Mucosa of rectum (tissue), 2 donors: ENCODE data around the gene MYO15B.
"Not testable (repeated sequence)": the region's sequence is repeated elsewhere in the genome, so short reads cannot be mapped to it uniquely, and the experiment has no call there.

Source experiments
- H3K27ac ChIP-seq, 2 donors: one replicate each; pipeline ENCODE4 v1.7.0; 2013; ENCODE audit warnings: inconsistent platforms in 2 of 2, low read depth in 2 of 2, low read length in 2 of 2
- H3K27me3 ChIP-seq, 2 donors: one replicate each; pipeline ENCODE4 v1.7.0; 2013; ENCODE audit warnings: low read length in 2 of 2; ENCODE audit not compliant: control insufficient read depth in 2 of 2, insufficient read depth in 2 of 2
- H3K36me3 ChIP-seq, 2 donors: one replicate each; pipeline ENCODE4 v1.7.0; 2013; ENCODE audit warnings: low read length in 2 of 2; ENCODE audit not compliant: control insufficient read depth in 2 of 2, insufficient read depth in 2 of 2
- H3K4me1 ChIP-seq, 2 donors: one replicate each; pipeline ENCODE4 v1.7.0; 2013; ENCODE audit warnings: low read length in 2 of 2, mild to moderate bottlenecking in 1 of 2; ENCODE audit not compliant: control insufficient read depth in 2 of 2, insufficient read depth in 2 of 2
- H3K4me3 ChIP-seq, 2 donors: one replicate each; pipeline ENCODE4 v1.7.0; 2013; ENCODE audit warnings: low read length in 2 of 2
- H3K9ac ChIP-seq, 2 donors: one replicate each; pipeline ENCODE4 v1.7.0; 2013; ENCODE audit warnings: low read length in 2 of 2, low read depth in 1 of 2, mild to moderate bottlenecking in 1 of 2
- H3K9me3 ChIP-seq, 2 donors: one replicate each; pipeline ENCODE4 v1.7.0; 2013; ENCODE audit warnings: low read length in 2 of 2; ENCODE audit not compliant: control insufficient read depth in 2 of 2
- donor health status: healthy.
- donor health status: Normal muscosa, but diverticular disease.

Gene MYO15B

DNA sequence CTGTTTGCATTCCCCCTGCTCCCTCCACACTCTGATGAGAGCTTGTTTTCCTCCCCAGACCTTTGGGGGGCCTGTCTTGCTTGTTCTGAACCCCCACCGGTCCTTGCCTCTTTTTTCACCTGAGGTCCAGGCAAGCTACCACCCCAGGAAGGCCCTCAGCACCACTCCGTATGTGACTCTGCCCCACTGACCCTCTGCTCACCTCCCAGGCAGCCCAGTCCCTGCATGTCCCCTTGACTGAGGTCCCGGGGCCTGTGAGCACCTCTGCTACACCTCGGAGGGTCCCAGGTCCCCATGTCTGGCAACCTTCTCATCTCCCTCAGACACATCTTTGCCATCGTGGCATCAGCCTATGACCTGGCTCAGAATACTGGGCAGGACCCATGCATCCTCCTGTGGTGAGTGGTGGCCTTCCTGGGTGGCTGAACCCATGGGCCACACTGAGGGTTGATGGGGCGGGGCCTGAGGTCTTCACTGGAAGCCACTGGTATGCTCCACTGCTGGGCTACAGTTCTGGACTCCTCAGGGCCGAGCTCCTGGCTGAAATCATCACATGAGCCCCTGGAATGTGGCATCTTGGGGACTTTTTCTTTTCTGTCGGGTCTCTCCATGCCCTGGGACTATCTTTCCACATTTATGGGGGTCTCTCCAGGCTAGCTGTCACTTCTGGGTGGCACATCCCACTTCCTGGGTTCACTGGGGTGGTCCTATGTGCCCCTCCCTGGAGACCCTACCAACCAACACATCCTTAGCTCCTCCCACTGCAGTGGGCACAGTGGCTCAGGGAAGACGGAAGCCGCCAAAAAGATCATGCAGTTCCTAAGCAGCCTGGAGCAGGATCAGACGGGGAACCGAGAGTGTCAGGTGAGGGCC, 3.5 kb downstream of the MYO15B start:
- no peaks in the 10 kb centered on the region for H3K36me3 ChIP-seq
- no peak overlapping the region for H3K4me3 ChIP-seq
- H3K9me3 ChIP-seq = no peaks in the 10 kb centered on the region
- no peak overlapping the region for H3K9ac ChIP-seq
- no peak overlapping the region for H3K27ac ChIP-seq
- H3K4me1 ChIP-seq = peaks cover 9 to 11% of the 10 kb centered on the region in 2 donors
- H3K27me3 ChIP-seq = no peaks in the 10 kb centered on the region

DNA sequence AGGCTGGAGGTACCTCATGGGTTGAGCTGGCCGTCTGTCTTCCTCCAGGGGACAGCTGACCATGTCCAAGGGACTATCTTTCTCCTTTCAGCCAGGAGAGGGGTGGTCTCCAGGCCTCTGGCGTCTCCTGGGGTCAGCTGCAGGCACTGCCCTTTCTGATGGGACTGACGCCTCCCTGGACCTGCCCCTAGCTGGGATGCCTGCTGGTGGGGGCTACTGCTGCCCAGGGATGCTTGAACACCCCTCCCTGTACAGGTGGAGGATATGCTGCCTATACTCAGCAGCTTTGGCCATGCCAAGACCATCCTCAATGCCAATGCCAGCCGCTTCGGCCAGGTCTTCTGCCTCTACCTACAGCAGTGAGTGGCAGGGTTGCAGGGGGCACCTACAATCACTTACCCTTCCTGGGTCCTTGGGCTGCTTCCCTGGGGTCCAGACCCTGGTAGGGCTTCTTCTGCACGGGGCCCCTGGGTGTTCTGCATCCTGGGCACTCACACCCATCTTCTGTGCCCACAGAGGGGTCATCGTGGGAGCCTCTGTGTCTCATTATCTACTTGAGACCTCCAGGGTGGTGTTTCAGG, 4.2 kb downstream of the MYO15B start:
- H3K9ac ChIP-seq = no peak overlapping the region
- no peaks in the 10 kb centered on the region for H3K36me3 ChIP-seq
- peaks cover 9 to 11% of the 10 kb centered on the region in 2 donors for H3K4me1 ChIP-seq
- H3K27ac ChIP-seq = no peak overlapping the region
- H3K9me3 ChIP-seq = no peaks in the 10 kb centered on the region
- H3K4me3 ChIP-seq = no peak overlapping the region
- no peaks in the 10 kb centered on the region for H3K27me3 ChIP-seq

DNA sequence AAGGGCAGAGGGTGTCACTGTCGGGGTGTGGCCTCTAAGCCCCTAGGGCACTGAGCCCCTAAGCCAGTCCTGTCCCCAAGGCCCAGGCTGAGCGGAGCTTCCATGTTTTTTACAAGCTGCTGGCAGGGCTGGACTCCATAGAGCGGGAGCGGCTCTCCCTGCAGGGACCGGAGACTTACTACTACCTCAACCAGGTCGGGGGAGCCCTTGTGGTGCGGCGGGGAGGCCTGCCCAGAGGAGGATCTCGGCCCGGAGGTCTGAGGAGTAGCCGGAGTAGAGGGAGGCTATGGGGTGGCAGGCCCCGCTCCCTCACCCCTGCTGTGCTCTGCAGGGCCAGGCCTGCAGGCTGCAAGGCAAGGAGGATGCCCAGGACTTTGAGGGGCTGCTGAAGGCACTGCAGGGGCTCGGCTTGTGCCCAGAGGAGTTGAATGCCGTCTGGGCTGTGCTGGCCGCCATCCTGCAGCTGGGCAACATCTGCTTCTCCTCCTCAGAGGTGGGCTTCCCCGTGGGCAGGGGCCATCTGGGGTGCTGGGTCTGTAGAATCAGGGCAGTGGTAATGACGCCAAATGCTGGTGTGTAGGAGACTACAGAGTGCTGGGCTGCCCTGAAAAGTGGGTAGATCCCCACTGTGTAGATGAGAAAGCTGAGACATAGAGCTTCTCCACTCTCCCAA, 4.9 kb downstream of the MYO15B start:
- Histone ChIP-seq H3K4me3 (no peak overlapping the region), H3K27ac (no peak overlapping the region), H3K9me3 (no peaks in the 10 kb centered on the region), H3K36me3 (no peaks in the 10 kb centered on the region), H3K9ac (no peak overlapping the region), H3K4me1 (peaks cover 5 to 6% of the 10 kb centered on the region in 2 donors), H3K27me3 (no peaks in the 10 kb centered on the region)

DNA sequence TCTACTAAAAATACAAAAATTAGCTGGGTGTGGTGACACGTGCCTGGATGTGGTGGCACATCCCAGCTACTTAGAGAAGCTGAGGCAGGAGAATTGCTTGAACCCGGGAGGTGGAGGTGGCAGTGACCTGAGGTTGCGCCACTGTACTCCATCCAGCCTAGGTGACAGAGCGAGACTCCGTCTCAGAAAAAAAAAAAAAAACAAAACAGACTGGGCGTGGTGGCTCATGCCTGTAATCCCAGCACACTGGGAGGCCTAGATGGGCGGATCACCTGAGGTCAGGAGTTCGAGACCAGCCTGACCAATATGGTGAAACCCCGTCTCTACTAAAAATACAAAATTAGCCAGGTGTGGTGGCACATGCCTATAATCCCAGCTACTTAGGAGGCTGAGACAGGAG, 5.8 kb downstream of the MYO15B start:
- not testable (repeated sequence) for H3K27me3 ChIP-seq, H3K4me3 ChIP-seq, H3K36me3 ChIP-seq, H3K9ac ChIP-seq, H3K9me3 ChIP-seq, H3K27ac ChIP-seq, H3K4me1 ChIP-seq

DNA sequence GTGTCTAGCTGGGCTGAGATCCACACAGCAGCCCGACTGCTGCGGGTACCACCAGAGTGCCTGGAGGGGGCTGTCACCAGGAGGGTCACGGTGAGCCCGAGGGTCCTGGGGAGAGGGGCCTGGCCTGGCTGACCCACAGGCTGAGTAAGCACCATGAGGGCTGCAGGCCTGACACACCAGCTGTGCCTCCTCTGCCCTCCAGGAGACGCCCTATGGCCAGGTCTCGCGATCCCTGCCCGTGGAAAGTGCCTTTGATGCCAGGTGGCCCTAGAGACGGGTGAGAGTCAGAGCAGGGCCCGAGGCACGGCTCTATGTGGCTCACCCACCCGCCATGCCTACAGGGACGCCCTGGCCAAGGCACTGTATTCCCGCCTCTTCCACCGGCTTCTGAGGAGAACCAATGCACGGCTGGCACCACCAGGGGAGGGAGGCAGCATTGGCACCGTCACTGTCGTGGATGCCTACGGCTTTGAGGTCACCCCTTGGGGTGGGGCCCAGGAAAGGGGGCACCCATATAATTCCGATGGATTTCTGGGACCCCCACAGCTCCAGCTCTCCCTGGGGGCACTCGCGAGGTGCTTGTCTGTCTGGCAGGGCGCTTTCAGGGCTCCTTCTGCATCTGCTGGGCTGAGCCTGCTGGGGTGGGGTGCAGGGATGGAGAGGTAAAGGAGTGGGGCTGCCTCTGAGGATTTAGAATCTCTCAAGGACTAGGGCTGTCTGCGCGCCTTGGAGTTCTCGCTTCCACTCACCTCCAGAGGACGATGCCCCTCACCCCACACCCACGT, 7.1 kb downstream of the MYO15B start:
- Histone ChIP-seq H3K9me3 (no peaks in the 10 kb centered on the region), H3K27me3 (no peaks in the 10 kb centered on the region), H3K4me1 (no peaks in the 10 kb centered on the region), H3K27ac (no peak overlapping the region), H3K4me3 (no peak overlapping the region), H3K36me3 (no peaks in the 10 kb centered on the region), H3K9ac (no peak overlapping the region)

DNA sequence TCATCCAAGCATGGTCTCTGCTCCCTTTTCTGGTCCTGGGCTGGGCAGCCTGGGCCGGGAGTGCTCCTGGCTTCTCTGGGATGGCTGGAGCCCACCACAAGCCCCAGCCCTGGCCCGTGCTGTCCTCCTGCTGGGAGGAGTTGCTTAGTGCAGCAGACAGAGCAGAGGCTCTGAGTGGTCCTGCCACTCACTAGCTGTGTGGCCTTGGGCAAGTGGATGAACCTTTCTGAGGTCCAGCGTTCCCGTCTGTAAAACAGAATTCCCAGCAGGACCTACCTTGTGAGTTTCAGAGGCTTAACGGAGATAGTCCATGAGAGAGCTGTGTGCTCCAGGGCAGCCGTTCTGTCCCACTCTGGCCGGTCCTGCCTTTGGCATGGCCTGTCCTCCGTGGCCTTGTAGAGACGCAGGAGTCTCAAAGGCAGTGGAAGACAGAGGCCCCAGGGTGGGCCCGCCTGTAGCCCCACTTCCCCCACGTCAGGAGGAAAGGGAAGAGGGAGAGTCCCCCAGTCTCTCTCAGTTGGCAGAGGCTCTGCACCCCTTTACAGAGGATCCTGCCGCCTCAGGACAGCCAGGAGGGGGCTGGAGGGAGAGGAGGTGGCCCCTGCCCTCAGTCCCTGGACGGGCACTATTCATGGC, 7.8 kb downstream of the MYO15B start:
- H3K9me3 ChIP-seq = no peaks in the 10 kb centered on the region
- H3K9ac ChIP-seq = no peak overlapping the region
- H3K27me3 ChIP-seq = no peaks in the 10 kb centered on the region
- H3K4me3 ChIP-seq = no peak overlapping the region
- no peak overlapping the region for H3K27ac ChIP-seq
- H3K4me1 ChIP-seq = no peaks in the 10 kb centered on the region
- no peaks in the 10 kb centered on the region for H3K36me3 ChIP-seq

DNA sequence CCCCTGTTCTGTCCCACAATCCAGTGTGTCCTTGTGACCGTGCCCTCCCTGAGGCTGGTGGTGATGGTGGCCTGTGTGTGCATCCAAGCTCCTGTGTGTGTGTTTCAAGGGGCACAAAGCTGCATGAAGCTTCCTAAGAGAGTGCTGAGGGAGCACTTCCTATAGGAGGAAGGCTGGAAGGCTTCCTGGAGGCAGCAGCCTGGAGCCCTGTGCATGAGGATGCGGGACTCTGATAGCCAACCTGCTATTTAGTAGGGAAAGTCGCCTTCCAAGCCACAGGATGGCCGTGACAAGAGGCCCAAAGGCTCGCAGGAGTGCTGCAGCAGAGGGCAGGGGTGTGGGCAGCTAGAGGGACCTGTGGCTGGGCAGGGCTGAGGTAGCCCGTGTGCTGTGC, 8.3 kb downstream of the MYO15B start:
- H3K27ac ChIP-seq = no peak overlapping the region
- H3K9me3 ChIP-seq = no peaks in the 10 kb centered on the region
- no peaks in the 10 kb centered on the region for H3K4me1 ChIP-seq
- H3K27me3 ChIP-seq = no peaks in the 10 kb centered on the region
- no peaks in the 10 kb centered on the region for H3K36me3 ChIP-seq
- H3K9ac ChIP-seq = no peak overlapping the region
- H3K4me3 ChIP-seq = no peak overlapping the region

DNA sequence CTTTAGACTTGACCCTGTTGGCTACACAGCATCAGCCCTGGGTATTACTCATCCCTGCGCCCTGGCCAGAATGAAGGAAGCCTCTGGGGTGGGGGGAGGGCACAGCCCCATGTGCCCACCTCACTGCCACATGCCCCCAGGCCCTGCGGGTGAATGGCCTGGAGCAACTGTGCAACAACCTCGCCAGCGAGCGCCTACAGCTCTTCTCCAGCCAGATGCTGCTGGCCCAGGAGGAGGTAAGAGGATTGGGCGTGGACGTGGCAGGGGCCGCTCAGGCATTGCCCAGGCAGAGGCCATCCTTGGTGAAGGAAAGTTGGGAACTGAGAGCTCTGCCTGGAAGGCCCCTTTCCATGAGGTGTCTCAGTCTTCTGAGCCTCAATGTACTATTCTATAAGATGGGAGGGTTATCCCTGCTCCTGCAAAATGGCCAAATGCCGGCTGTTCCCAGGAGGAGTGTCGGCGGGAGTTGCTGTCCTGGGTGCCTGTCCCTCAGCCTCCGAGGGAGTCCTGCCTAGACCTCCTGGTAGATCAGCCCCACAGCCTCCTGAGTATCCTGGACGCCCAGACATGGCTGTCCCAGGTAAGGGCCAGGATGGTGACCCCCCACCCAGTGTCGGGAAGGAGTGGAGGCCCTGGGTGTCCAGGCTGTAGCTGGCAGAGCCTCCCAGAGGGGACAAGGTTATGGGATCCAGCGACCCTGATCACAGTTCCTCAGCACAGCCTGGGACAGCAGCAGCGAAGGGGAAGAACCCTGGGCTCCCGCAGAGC, 8.9 kb downstream of the MYO15B start:
- H3K4me1 ChIP-seq = peaks cover 0 to 2% of the 10 kb centered on the region in 2 donors
- no peaks in the 10 kb centered on the region for H3K27me3 ChIP-seq
- no peaks in the 10 kb centered on the region for H3K36me3 ChIP-seq
- no peak overlapping the region for H3K4me3 ChIP-seq
- H3K9me3 ChIP-seq = no peaks in the 10 kb centered on the region
- no peak overlapping the region for H3K27ac ChIP-seq
- no peak overlapping the region for H3K9ac ChIP-seq
